ENCODE data around the gene C1orf21.

Gene C1orf21

DNA sequence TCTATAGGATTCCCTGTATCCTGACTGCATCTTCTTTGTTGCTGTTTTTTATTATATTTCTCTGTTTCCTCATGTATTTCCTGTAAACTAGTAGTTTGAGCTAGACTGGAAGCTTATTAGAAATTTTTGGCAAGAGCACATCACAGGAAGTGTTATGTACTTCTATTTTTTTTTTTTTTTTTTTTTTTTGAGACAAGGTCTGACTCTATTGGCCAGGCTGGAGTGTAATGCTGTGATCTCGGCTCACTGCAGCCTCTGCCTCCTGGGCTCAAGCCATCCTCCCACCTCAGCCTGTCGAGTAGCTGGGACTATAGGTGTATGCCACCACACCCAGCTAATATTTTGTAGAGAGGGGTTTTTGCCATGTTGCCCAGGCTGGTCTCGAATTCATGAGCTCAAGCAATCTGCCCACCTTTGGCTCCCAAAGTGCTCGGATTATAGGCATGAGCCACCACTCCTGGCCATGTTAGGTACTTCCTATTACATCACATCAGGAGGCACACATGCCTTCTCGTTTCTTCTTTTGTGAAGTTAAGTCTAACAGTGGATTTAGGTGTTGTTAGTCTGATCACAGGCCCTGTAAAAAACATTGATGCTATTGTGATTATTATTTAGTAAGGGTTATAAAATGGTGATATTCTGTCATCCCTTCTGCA is 12.5 kb downstream of the C1orf21 start:
- Histone ChIP-seq H3K4me3 (ENCODE audit: low read length) (no peak overlapping the region), H3K4me1 (ENCODE audit: control insufficient read depth, insufficient read depth, low read length) (peaks cover 15% of the 10 kb centered on the region), H3K36me3 (ENCODE audit: control insufficient read depth, insufficient read depth, low read length, severe bottlenecking) (no peaks in the 10 kb centered on the region), H3K27me3 (replicated peaks; ENCODE audit: control insufficient read depth, insufficient read depth, low read length) (no peaks in the 10 kb centered on the region), H3K9me3 (ENCODE audit: control insufficient read depth, low read length) (no peaks in the 10 kb centered on the region), H3K9ac (ENCODE audit: low read length) (no peak overlapping the region)
- DNase-seq (ENCODE audit: low read depth), result no peak

GRCh38 chr1:184403961-184404726 is 17.3 kb downstream of the C1orf21 start:
- H3K4me1 ChIP-seq (ENCODE audit: control insufficient read depth, insufficient read depth, low read length), result peaks cover 49% of the 10 kb centered on the region

DNA sequence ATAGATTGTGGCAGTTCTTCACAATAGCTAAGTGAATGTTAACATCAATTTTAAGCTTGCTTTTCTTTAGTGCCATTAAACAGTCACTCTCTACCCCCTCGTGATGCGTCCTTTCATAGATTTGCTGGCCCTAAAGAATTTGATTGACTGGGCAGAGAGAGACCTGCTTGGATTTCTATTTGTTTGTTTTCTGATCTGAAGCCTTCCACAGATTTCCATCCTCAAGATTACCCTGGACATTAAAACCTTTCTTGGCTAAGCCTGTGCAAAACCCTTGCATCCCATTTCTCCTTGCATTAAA is 17.8 kb downstream of the C1orf21 start:
- Histone ChIP-seq H3K9me3 (ENCODE audit: control insufficient read depth, low read length) (no peaks in the 10 kb centered on the region), H3K4me1 (ENCODE audit: control insufficient read depth, insufficient read depth, low read length) (peaks cover 54% of the 10 kb centered on the region), H3K4me3 (ENCODE audit: low read length) (peak overlapping the region; percentile 1), H3K9ac (ENCODE audit: low read length) (no peak overlapping the region), H3K36me3 (ENCODE audit: control insufficient read depth, insufficient read depth, low read length, severe bottlenecking) (no peaks in the 10 kb centered on the region), H3K27me3 (replicated peaks; ENCODE audit: control insufficient read depth, insufficient read depth, low read length) (no peaks in the 10 kb centered on the region)
- DNase-seq (ENCODE audit: low read depth), result no peak

More at GRCh38 chr1:184403961-184404726, 17.3 kb downstream of the C1orf21 start:
- H3K36me3 ChIP-seq (ENCODE audit: control insufficient read depth, insufficient read depth, low read length, severe bottlenecking), result no peaks in the 10 kb centered on the region
- H3K27me3 ChIP-seq (replicated peaks; ENCODE audit: control insufficient read depth, insufficient read depth, low read length), result no peaks in the 10 kb centered on the region
- peak; percentile 22 for DNase-seq (ENCODE audit: low read depth)
- H3K4me3 ChIP-seq (ENCODE audit: low read length), result peak overlapping the region; percentile 1
- no peak overlapping the region for H3K9ac ChIP-seq (ENCODE audit: low read length)
- no peaks in the 10 kb centered on the region for H3K9me3 ChIP-seq (ENCODE audit: control insufficient read depth, low read length)

GRCh38 chr1:184405094-184405800 is 18.4 kb downstream of the C1orf21 start:
- no peak overlapping the region for H3K4me3 ChIP-seq (ENCODE audit: low read length)

DNA sequence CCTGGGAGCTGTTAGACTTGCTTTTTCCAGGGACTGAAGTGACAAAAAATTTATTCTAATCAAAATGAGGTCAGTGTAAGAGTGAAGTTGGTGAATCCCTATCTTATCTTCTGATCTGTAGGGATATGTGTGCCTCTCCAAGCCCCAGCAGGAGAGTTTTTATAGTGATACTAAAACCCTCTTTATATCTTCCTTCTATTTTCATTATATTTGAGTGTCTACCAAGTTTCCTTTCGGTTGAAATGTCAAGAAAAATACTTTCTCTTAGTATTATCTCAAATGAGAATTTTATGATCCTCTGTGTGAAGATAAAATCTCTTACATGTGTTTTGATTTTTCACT is 18.9 kb downstream of the C1orf21 start:
- Histone ChIP-seq H3K27me3 (replicated peaks; ENCODE audit: control insufficient read depth, insufficient read depth, low read length) (no peaks in the 10 kb centered on the region), H3K36me3 (ENCODE audit: control insufficient read depth, insufficient read depth, low read length, severe bottlenecking) (no peaks in the 10 kb centered on the region), H3K9ac (ENCODE audit: low read length) (no peak overlapping the region), H3K9me3 (ENCODE audit: control insufficient read depth, low read length) (no peaks in the 10 kb centered on the region), H3K4me1 (ENCODE audit: control insufficient read depth, insufficient read depth, low read length) (peaks cover 54% of the 10 kb centered on the region), H3K4me3 (ENCODE audit: low read length) (no peak overlapping the region)
- DNase-seq (ENCODE audit: low read depth), result no peak

More at GRCh38 chr1:184405094-184405800, 18.4 kb downstream of the C1orf21 start:
- Histone ChIP-seq H3K9ac (ENCODE audit: low read length) (no peak overlapping the region), H3K27me3 (replicated peaks; ENCODE audit: control insufficient read depth, insufficient read depth, low read length) (no peaks in the 10 kb centered on the region), H3K9me3 (ENCODE audit: control insufficient read depth, low read length) (no peaks in the 10 kb centered on the region), H3K4me1 (ENCODE audit: control insufficient read depth, insufficient read depth, low read length) (peaks cover 54% of the 10 kb centered on the region), H3K36me3 (ENCODE audit: control insufficient read depth, insufficient read depth, low read length, severe bottlenecking) (no peaks in the 10 kb centered on the region)
- no peak for DNase-seq (ENCODE audit: low read depth)

DNA sequence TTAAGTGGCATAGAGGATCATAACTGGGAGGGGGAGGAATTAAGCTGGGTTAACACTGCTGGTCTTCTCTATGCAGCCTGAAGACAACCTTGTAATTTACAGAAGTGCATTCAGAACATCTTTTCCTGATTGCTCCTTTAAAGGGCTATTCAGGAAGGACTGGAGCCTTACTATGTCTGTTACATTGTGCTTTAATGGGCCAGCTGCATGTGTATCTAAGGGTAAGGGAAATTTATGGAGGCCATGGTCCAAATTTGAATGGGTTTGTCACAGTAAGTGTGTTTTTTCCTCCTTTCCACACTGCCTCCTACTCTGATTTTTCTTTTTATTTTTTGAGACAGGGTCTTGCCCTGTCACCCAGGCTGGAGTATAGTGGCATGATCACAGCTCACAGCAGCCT is 19.6 kb downstream of the C1orf21 start:
- H3K9me3 ChIP-seq (ENCODE audit: control insufficient read depth, low read length), result no peaks in the 10 kb centered on the region
- H3K9ac ChIP-seq (ENCODE audit: low read length), result no peak overlapping the region
- no peak for DNase-seq (ENCODE audit: low read depth)
- no peaks in the 10 kb centered on the region for H3K27me3 ChIP-seq (replicated peaks; ENCODE audit: control insufficient read depth, insufficient read depth, low read length)
- no peaks in the 10 kb centered on the region for H3K36me3 ChIP-seq (ENCODE audit: control insufficient read depth, insufficient read depth, low read length, severe bottlenecking)
- peaks cover 54% of the 10 kb centered on the region for H3K4me1 ChIP-seq (ENCODE audit: control insufficient read depth, insufficient read depth, low read length)
- H3K4me3 ChIP-seq (ENCODE audit: low read length), result no peak overlapping the region

GRCh38 chr1:184407816-184408510 is 21.1 kb downstream of the C1orf21 start:
- no peak for DNase-seq (ENCODE audit: low read depth)
- Histone ChIP-seq H3K4me3 (ENCODE audit: low read length) (no peak overlapping the region), H3K4me1 (ENCODE audit: control insufficient read depth, insufficient read depth, low read length) (peaks cover 51% of the 10 kb centered on the region), H3K36me3 (ENCODE audit: control insufficient read depth, insufficient read depth, low read length, severe bottlenecking) (no peaks in the 10 kb centered on the region), H3K27me3 (replicated peaks; ENCODE audit: control insufficient read depth, insufficient read depth, low read length) (no peaks in the 10 kb centered on the region), H3K9me3 (ENCODE audit: control insufficient read depth, low read length) (no peaks in the 10 kb centered on the region), H3K9ac (ENCODE audit: low read length) (no peak overlapping the region)

GRCh38 chr1:184408580-184408979 is 21.8 kb downstream of the C1orf21 start:
- H3K27me3 ChIP-seq (replicated peaks; ENCODE audit: control insufficient read depth, insufficient read depth, low read length), result no peaks in the 10 kb centered on the region
- H3K4me3 ChIP-seq (ENCODE audit: low read length), result no peak overlapping the region
- no peak overlapping the region for H3K9ac ChIP-seq (ENCODE audit: low read length)
- peaks cover 47% of the 10 kb centered on the region for H3K4me1 ChIP-seq (ENCODE audit: control insufficient read depth, insufficient read depth, low read length)
- no peaks in the 10 kb centered on the region for H3K36me3 ChIP-seq (ENCODE audit: control insufficient read depth, insufficient read depth, low read length, severe bottlenecking)
- no peaks in the 10 kb centered on the region for H3K9me3 ChIP-seq (ENCODE audit: control insufficient read depth, low read length)
- DNase-seq (ENCODE audit: low read depth), result no peak

DNA sequence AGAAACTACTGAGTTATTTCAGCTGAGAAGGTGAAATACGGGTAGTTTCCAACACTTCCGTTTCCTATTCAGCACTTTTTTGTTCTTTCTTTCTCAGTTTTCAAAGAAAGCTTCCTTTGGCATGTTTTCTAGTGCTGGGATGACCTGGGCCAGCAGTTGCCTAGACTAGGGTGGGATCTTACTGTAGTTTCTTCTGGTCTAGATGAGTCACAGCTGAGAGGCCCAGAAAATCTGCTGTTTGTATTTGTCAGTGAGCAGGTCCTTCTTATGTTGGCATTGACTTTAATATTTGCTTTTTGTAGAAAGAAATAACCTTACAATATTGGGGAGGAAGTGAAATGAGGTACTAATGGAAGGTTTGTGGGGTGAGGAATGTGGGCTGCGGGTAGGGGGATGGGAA is 22.2 kb downstream of the C1orf21 start:
- no peak overlapping the region for H3K9ac ChIP-seq (ENCODE audit: low read length)
- no peaks in the 10 kb centered on the region for H3K36me3 ChIP-seq (ENCODE audit: control insufficient read depth, insufficient read depth, low read length, severe bottlenecking)
- no peaks in the 10 kb centered on the region for H3K9me3 ChIP-seq (ENCODE audit: control insufficient read depth, low read length)
- H3K4me1 ChIP-seq (ENCODE audit: control insufficient read depth, insufficient read depth, low read length), result peaks cover 42% of the 10 kb centered on the region
- H3K4me3 ChIP-seq (ENCODE audit: low read length), result no peak overlapping the region
- DNase-seq (ENCODE audit: low read depth), result peak; percentile 23
- H3K27me3 ChIP-seq (replicated peaks; ENCODE audit: control insufficient read depth, insufficient read depth, low read length), result no peaks in the 10 kb centered on the region

- Histone ChIP-seq H3K36me3 (ENCODE audit: control insufficient read depth, insufficient read depth, low read length, severe bottlenecking) (no peaks in the 10 kb centered on the region), H3K9ac (ENCODE audit: low read length) (no peak overlapping the region), H3K9me3 (ENCODE audit: control insufficient read depth, low read length) (no peaks in the 10 kb centered on the region), H3K4me1 (ENCODE audit: control insufficient read depth, insufficient read depth, low read length) (peaks cover 25% of the 10 kb centered on the region), H3K4me3 (ENCODE audit: low read length) (no peak overlapping the region), H3K27me3 (replicated peaks; ENCODE audit: control insufficient read depth, insufficient read depth, low read length) (no peaks in the 10 kb centered on the region)
- no peak for DNase-seq (ENCODE audit: low read depth)
Measured at GRCh38 chr1:184412472-184412871, 25.6 kb downstream of the C1orf21 start.

- H3K36me3 ChIP-seq (ENCODE audit: control insufficient read depth, insufficient read depth, low read length, severe bottlenecking), result no peaks in the 10 kb centered on the region
- H3K9me3 ChIP-seq (ENCODE audit: control insufficient read depth, low read length), result no peaks in the 10 kb centered on the region
- H3K27me3 ChIP-seq (replicated peaks; ENCODE audit: control insufficient read depth, insufficient read depth, low read length), result no peaks in the 10 kb centered on the region
- H3K4me1 ChIP-seq (ENCODE audit: control insufficient read depth, insufficient read depth, low read length), result peaks cover 27% of the 10 kb centered on the region
- H3K9ac ChIP-seq (ENCODE audit: low read length), result no peak overlapping the region
- no peak overlapping the region for H3K4me3 ChIP-seq (ENCODE audit: low read length)
- DNase-seq (ENCODE audit: low read depth), result no peak
Measured at GRCh38 chr1:184416481-184416880, 29.7 kb downstream of the C1orf21 start.
